IMR-90 (cell line): ENCODE measurements around the gene NBPF4.
"Not testable (repeated sequence)": the region's sequence is repeated elsewhere in the genome, so short reads cannot be mapped to it uniquely, and the experiment has no call there.

Experiments
- BHLHE40 ChIP-seq: fragments of 150-350 bp; IDR thresholded peaks from 2 replicates; pipeline ENCODE4 v1.6.1; 2016; ENCODE audit warnings: mild to moderate bottlenecking, low read depth, low read length
- CHD1 ChIP-seq: IDR thresholded peaks from 2 replicates; pipeline ENCODE4 v1.6.1; 2012; ENCODE audit warnings: low read depth, low read length, improper control_type of control experiment
- CTCF ChIP-seq: conservative IDR thresholded peaks from 2 replicates; pipeline ENCODE4 v1.5.1; 2012; ENCODE audit warnings: mild to moderate bottlenecking, low read depth, low read length, improper control_type of control experiment
- MAFK ChIP-seq: IDR thresholded peaks from 2 replicates; pipeline ENCODE4 v1.6.1; 2012; ENCODE audit warnings: low read depth, low read length, improper control_type of control experiment
- MAZ ChIP-seq: IDR thresholded peaks from 2 replicates; pipeline ENCODE4 v1.6.1; 2012; ENCODE audit warnings: low read depth, mild to moderate bottlenecking, low read length, improper control_type of control experiment, moderate library complexity, borderline replicate concordance
- POLR2A ChIP-seq: IDR thresholded peaks from 2 replicates; pipeline ENCODE4 v1.6.1; 2012; ENCODE audit warnings: mild to moderate bottlenecking, low read depth, low read length
- RFX5 ChIP-seq: IDR thresholded peaks from 2 replicates; pipeline ENCODE4 v1.8.0; 2012; ENCODE audit warnings: low read depth, mild to moderate bottlenecking, low read length, moderate library complexity
- USF2 ChIP-seq: fragments of 150-350 bp; IDR thresholded peaks from 2 replicates; pipeline ENCODE4 v1.6.1; 2017; ENCODE audit warnings: mild to moderate bottlenecking, antibody characterized with exemption, low read length, low read depth
- TF ChIP-seq, protein P1 (sequence below): fragments of 150-350 bp; IDR thresholded peaks from 2 replicates; pipeline ENCODE4 v1.6.1; 2016; ENCODE audit warnings: low read depth, mild to moderate bottlenecking, low read length, moderate library complexity, borderline replicate concordance

GRCh38 chr1:108243976-108244375 is at the start of gene NBPF4:
- not testable (repeated sequence) for TF ChIP-seq RFX5, MAZ, POLR2A, CTCF, MAFK, USF2, CHD1, BHLHE40
- TF ChIP-seq, protein P1, sequence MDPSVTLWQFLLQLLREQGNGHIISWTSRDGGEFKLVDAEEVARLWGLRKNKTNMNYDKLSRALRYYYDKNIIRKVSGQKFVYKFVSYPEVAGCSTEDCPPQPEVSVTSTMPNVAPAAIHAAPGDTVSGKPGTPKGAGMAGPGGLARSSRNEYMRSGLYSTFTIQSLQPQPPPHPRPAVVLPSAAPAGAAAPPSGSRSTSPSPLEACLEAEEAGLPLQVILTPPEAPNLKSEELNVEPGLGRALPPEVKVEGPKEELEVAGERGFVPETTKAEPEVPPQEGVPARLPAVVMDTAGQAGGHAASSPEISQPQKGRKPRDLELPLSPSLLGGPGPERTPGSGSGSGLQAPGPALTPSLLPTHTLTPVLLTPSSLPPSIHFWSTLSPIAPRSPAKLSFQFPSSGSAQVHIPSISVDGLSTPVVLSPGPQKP: not testable (repeated sequence)
